Central memory CD4-positive, alpha-beta T cell (primary cell): Measurements from ENCODE around the gene DCC.

Experiments
- DNase-seq: peaks from one replicate; pipeline ENCODE4 v3.0.0; 2022

Gene DCC

GRCh38 chr18:52950155-52950554, 610.2 kb downstream of the DCC start:
- no peak for DNase-seq

DNA sequence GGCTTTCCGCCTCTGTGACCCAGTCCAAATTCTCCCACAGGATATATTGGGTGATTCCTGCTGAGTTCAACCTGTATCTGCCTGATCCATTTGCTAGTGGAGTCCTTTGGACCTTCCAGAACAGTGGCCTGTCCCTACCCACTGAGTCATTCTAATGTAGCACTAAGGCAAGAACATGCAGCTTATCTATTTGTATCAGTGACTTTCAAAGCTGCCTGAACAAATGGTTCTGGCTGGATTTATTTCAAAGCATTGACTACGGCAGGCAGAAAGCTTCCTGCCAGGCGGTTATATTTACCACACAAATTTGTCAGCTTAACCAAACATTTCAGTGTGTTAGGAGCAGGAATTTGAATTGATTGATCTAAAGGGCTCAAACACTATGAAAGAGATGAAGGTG, 613.4 kb downstream of the DCC start:
- DNase-seq: no peak

DNA sequence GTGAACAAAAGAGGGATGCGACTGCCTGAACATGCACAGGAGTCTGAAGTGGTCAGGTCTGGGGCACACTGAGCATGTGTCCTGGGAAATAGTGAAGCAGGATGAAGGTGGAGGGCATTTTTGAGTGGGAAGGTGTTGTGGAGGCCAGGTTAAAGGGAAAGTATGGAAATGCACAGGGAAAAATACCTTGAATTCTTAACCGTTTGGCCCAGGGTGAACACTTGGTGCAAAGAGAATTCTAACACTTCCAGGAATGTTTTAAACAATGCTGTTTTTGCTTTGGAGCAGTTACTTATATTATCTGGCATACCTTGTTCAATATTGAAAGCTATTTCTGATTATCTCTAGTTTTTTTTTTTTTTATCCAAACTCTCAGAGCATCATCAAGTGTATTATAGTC, 623.5 kb downstream of the DCC start:
- DNase-seq: no peak

GRCh38 chr18:52970686-52971085, 630.7 kb downstream of the DCC start:
- DNase-seq: no peak

DNA sequence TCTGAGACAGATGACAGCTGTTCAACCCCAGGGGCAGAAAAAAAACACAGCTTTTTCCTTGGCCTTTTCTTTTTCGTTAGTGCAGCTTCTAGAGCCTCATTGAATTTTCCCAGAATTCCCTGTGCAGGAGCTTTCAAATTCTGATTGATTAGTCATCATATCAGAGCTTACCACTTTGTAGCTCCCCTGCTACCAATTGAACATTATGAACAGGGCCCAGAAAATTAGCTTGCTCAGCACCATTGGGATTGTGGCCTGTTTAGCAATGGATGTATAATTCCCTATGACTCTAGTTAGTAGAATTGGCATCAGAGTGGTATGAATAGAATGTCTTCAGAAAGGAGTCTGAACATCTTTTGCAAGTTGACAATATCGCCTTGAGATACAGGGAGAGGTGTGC, 631.1 kb downstream of the DCC start:
- DNase-seq: no peak

DNA sequence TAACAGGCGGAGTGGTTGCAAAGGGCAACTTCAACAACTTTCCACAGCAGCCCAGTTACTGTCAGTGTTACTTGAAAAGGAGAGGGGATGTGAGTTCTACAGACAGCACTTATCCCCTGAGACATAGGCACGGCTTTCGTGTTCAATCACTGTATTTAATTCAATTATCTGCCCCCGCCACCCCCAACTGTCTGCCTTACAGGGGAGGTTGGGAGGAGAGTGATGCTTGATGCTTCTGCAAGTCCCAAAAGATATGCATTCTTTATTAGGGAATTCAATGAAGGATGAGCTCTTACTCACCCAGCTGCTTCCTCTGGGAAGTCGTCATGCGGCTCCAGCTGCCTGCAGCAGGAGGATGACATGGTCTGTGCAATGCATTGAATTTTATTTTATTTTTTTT, 639.9 kb downstream of the DCC start:
- no peak for DNase-seq

- DNase-seq: no peak
These were observed 651.2 kb downstream of the DCC start for GRCh38 chr18:52991246-52991645.

DNA sequence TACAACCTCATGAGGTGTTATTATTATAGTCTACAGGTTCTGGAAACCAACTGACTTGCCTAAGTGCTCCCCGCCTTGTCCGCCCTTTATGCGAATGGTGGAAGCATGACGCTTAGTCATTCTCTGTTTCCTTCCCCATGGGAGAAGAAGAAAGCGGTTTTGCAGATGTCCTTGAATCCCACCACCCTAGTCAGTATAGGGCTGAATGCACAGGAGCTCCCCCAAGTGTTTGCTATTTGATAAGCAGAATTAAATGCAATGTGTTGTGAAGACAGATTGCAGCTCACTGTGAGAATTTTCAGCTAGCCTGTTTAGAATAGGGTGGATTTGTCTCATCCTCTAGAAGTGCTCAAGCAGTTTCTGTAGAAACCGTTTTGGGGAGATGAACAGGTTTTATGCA, 652.0 kb downstream of the DCC start:
- no peak for DNase-seq

- no peak for DNase-seq
These were observed 655.9 kb downstream of the DCC start for GRCh38 chr18:52995875-52996274.

- DNase-seq: no peak
These were observed 659.6 kb downstream of the DCC start for GRCh38 chr18:52999633-53000032.

GRCh38 chr18:53004798-53005197, 664.8 kb downstream of the DCC start:
- DNase-seq: no peak

- DNase-seq: no peak
These were observed 678.8 kb downstream of the DCC start for GRCh38 chr18:53018791-53019190.

DNA sequence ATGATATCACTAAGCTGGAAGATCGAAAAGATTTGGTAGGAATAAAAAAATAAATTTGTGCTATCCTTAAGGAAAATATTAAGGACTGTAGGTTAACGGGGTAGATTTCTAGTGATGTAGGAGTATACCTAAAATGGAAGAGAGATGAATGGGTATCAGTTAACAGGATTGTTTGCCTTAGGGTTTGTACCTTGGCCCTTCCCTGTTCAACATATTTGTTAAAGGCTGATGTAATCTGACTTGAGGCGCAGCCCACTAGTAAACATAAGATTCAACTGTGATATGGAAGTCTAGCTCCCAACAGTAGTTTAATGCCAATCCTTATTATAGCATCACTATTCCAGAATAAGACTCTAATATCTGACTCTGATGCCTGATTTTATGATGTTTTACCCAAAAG, 685.2 kb downstream of the DCC start:
- no peak for DNase-seq

DNA sequence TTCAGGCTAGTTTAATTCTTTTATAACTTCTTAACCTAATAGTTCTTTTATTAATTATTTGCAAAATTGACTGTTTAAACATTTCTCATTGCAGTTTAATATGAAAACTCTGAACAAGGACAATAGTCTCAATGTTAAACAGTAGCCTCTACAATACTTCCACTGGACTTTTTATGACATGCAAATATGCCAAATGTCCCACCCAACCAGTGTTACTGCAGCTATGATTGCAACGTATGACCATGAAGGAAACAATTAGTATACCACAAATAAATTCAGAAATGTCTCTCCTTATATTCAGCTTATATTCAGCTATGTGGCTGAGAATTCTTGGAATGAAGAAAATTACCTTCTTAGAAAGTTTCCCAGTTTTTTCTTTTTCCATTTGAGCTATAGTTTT, 688.6 kb downstream of the DCC start:
- DNase-seq: no peak

- no peak for DNase-seq
These were observed 693.1 kb downstream of the DCC start for GRCh38 chr18:53033128-53033527.

GRCh38 chr18:53038608-53039007, 698.6 kb downstream of the DCC start:
- DNase-seq: no peak

DNA sequence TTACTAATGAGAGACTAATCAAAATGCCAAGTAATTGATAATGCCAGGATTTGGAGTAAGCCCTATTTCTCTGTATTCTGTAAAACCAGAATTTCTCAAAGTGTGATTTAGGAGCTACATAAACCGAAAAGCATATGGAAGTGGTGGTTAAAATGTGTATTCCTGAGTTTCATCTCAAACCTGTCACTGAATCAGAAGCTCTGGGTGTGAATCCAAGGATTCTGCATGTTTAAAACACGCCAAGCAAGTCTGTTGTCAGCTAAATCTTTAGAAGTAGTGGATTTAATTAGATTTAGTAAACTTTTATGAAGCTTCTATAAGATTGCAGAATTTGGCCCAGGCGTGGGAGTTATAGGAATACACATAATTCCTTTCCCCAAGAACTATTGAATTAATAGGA, 700.3 kb downstream of the DCC start:
- DNase-seq: no peak

- no peak for DNase-seq
These were observed 716.1 kb downstream of the DCC start for GRCh38 chr18:53056064-53056463.

GRCh38 chr18:53070788-53071187, 730.8 kb downstream of the DCC start:
- no peak for DNase-seq

GRCh38 chr18:53080687-53081086, 740.7 kb downstream of the DCC start:
- DNase-seq: no peak

DNA sequence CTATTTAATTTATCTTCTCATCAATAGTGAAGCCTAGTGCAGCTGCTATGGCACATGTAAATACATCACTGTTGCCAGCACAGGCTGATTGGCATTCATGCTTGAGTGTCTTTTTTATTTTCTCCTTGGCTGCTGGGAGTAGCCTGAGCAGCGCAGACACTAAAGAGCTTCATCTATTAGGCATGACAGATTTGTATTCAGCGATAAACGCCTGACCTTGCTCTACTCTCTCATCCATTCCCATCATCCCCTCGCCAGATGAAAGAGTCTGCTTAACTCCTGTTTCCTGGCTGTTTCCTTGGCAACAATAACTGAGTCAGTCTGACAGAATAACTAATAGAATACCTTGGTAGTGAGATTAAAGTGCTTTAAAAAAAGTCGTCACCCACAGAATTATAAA, 753.6 kb downstream of the DCC start:
- no peak for DNase-seq

DNA sequence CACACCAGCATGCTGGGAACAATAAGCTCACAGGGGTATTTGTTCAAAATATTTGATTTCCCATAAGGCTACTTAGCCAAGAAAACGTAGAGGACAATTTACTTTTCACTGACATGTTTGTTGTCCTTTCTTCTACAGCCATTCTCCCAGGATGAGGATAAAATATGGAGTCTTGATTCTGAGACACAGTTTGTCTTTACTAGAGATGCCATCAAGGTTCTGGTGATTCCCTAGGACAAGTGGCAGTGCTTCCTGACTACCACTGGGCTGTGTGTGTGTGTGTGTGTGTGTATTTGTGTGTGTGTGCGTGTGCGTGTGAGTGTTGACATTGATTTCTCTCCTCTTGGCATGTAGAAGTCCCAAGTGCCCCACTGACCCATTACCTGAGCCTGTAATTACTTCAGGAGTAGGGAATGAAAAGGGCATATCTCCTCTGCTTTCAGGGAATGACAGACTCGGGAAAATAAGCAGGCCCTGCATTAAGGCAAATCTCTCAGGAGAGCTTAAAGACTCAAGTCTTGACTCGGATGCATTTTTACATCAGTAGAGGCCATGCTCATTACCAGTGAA, 761.6 kb downstream of the DCC start:
- no peak for DNase-seq

DNA sequence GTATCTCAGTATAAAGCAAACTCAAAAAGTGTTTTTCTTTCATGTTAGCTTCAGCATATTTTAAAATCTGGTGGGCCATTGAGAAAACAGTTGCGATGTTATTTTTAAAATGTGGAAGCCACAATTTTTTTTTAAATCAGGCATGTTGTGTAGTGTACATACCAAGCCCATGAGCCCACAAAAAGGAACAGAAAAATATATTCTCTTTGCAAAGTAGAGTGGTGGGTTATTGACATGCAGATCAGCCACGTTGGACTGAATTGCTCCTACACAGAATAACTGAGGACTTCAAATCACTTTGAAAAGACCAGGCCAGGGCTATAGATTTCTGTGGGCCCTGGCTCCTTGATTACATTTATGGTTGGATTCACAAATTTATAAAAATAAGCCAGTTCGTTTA, 774.4 kb downstream of the DCC start:
- no peak for DNase-seq

DNA sequence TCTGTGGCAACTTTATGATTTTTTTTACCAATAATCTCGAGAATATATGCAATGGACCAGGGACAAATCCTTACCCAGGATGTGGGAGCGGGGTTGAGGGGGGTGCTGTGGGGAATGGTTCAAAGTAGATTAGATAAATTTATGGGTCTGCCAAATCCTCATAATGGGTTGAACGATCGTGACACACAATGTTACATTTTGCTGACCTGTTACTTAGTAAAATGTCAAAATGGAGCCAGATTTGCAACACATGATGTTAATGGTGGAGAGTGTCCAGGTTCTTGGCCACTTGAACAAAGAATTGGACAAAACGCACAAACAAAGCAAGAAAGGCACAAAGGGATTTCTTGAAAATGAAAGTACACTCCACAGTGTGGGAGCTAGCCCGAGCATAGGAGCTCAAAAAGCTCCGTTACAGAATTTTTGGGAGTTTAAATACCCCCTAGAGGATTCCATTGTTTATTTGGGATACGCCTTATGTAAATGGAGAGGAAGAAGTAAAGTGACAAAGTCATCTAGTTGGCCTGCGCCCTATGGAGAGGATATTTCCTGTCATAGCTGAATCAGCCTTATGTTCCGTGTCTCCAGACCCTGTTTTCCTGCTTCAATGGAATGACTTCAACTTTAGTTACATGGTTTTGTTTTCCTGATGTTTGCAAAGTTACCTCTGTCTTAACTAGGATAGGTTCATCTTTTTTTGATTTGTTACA, 776.0 kb downstream of the DCC start:
- DNase-seq: no peak

- DNase-seq: no peak
These were observed 777.9 kb downstream of the DCC start for GRCh38 chr18:53117851-53118250.
